ENCODE data around the gene SHBG.

- no peak for TF ChIP-seq EP300 (IDR thresholded peaks at IDR 0.05)
- TF ChIP-seq POLR2A (IDR thresholded peaks at IDR 0.05; ENCODE audit: low read depth): no peak
- TF ChIP-seq CTCF (IDR thresholded peaks at IDR 0.05): no peak
- TF ChIP-seq POLR2AphosphoS5 (IDR thresholded peaks at IDR 0.05): no peak
Observed at GRCh38 chr17:7647018-7647417, 17.1 kb downstream of the SHBG start.

Data from esophagus muscularis mucosa (tissue), 4 donors.